CD14-positive monocyte (primary cell): Measurements from ENCODE around the gene PAX6. TPM values are rescaled to one million over a fixed set of nuclear protein-coding genes. Genes with fewer than 3 reads are reported as not detected.

Experiments
- DNase-seq, 3 donors: peaks; one replicate each; pipeline ENCODE4 v3.0.0-alpha.2; 2011 to 2022
- H2AFZ ChIP-seq: 2 replicates; pipeline ENCODE4 v1.6.0; 2012; ENCODE audit warnings: mild to moderate bottlenecking, low read depth, low read length, inconsistent platforms; ENCODE audit not compliant: insufficient read depth, poor library complexity, severe bottlenecking
- H3K27ac ChIP-seq, 2 donors: 1 replicate in 1 of 2; 2 replicates in 1 of 2; pipeline ENCODE4 v1.5.1; 2012 to 2013; ENCODE audit warnings: low read length in 2 of 2, control low read depth in 1 of 2, inconsistent platforms in 1 of 2, low read depth in 1 of 2, mild to moderate bottlenecking in 1 of 2
- H3K27me3 ChIP-seq, 2 donors: one replicate each; pipeline versions ENCODE4 v1.6.0 to v1.6.1; 2011 to 2013; ENCODE audit warnings: low read length in 2 of 2; ENCODE audit not compliant: control insufficient read depth in 2 of 2, insufficient read depth in 2 of 2
- H3K36me3 ChIP-seq, 2 donors: replicated peaks in 1 of 2; 1 replicate in 1 of 2; 2 replicates in 1 of 2; pipeline versions ENCODE4 v1.5.1 to v1.6.1; 2012 to 2013; ENCODE audit warnings: low read length in 2 of 2, control low read depth in 1 of 2, inconsistent platforms in 1 of 2, mild to moderate bottlenecking in 1 of 2; ENCODE audit not compliant: insufficient read depth in 2 of 2, control insufficient read depth in 1 of 2
- H3K4me1 ChIP-seq, 2 donors: 1 replicate in 1 of 2; 2 replicates in 1 of 2; pipeline versions ENCODE4 v1.5.1 to v1.6.1; 2012 to 2013; ENCODE audit warnings: low read length in 2 of 2, control low read depth in 1 of 2, inconsistent platforms in 1 of 2, mild to moderate bottlenecking in 1 of 2, moderate library complexity in 1 of 2; ENCODE audit not compliant: insufficient read depth in 2 of 2, control insufficient read depth in 1 of 2
- H3K4me2 ChIP-seq: replicated peaks from 2 replicates; pipeline ENCODE3; 2012; ENCODE audit warnings: low read length, moderate library complexity, mild to moderate bottlenecking; ENCODE audit not compliant: poor library complexity, severe bottlenecking; ENCODE audit errors: extremely low read depth
- H3K4me3 ChIP-seq, 3 experiments: fragments of 200-600 bp in 1 of 3; sonication (generic) in 1 of 3; replicated peaks in 1 of 3; 1 replicate in 2 of 3; 2 replicates in 1 of 3; pipeline ENCODE4 v1.5.1; 2011 to 2013; ENCODE audit warnings: low read length in 3 of 3, mild to moderate bottlenecking in 3 of 3, control low read depth in 2 of 3, low read depth in 2 of 3, inconsistent platforms in 1 of 3, moderate library complexity in 1 of 3
- H3K79me2 ChIP-seq: 2 replicates; pipeline ENCODE4 v1.6.0; 2012; ENCODE audit warnings: mild to moderate bottlenecking, control low read depth, inconsistent platforms, low read length, moderate library complexity; ENCODE audit not compliant: insufficient read depth
- H3K9ac ChIP-seq: 2 replicates; pipeline ENCODE4 v1.6.0; 2017; ENCODE audit warnings: low read length, mild to moderate bottlenecking; ENCODE audit not compliant: insufficient read depth, poor library complexity, severe bottlenecking
- H3K9me3 ChIP-seq, 2 donors: replicated peaks in 1 of 2; 1 replicate in 1 of 2; 2 replicates in 1 of 2; pipeline versions ENCODE4 v1.5.1 to v1.6.1; 2012 to 2013; ENCODE audit warnings: low read length in 2 of 2, control low read depth in 1 of 2; ENCODE audit not compliant: control insufficient read depth in 1 of 2, insufficient read depth in 1 of 2
- H4K20me1 ChIP-seq: 2 replicates; pipeline ENCODE4 v1.6.0; 2012; ENCODE audit warnings: mild to moderate bottlenecking, low read length, control low read depth, moderate library complexity; ENCODE audit not compliant: insufficient read depth
- H3K27ac Mint-ChIP-seq, 7 donors: one replicate each; pipeline ENCODE4 v1.8.0; 2020; ENCODE audit warnings: mild to moderate bottlenecking in 7 of 7, mixed read lengths in 7 of 7, moderate library complexity in 6 of 7, inconsistent platforms in 2 of 7
- H3K27me3 Mint-ChIP-seq, 3 donors: one replicate each; pipeline ENCODE4 v1.8.0; 2021 to 2022; ENCODE audit warnings: low read depth in 3 of 3, mild to moderate bottlenecking in 3 of 3, mixed read lengths in 3 of 3, moderate library complexity in 3 of 3, inconsistent platforms in 1 of 3
- H3K36me3 Mint-ChIP-seq, 2 donors: one replicate each; pipeline ENCODE4 v1.8.0; 2020; ENCODE audit warnings: mixed read lengths in 2 of 2, inconsistent platforms in 1 of 2, mild to moderate bottlenecking in 1 of 2
- H3K4me1 Mint-ChIP-seq: one replicate; pipeline ENCODE4 v1.8.0; 2020; ENCODE audit warnings: mild to moderate bottlenecking, mixed read lengths
- H3K4me3 Mint-ChIP-seq, 2 donors: one replicate each; pipeline ENCODE4 v1.8.0; 2020; ENCODE audit warnings: mild to moderate bottlenecking in 2 of 2, mixed read lengths in 2 of 2, moderate library complexity in 1 of 2
- H3K9me3 Mint-ChIP-seq, 7 donors: one replicate each; pipeline ENCODE4 v1.8.0; 2020 to 2022; ENCODE audit warnings: mixed read lengths in 7 of 7, mild to moderate bottlenecking in 6 of 7, moderate library complexity in 6 of 7, inconsistent platforms in 2 of 7
- CTCF ChIP-seq: fragments of 200-600 bp; IDR thresholded peaks from one replicate; pipeline ENCODE4 v1.8.0; 2022; ENCODE audit warnings: antibody characterized with exemption, mild to moderate bottlenecking
- WGBS: methylation state at CpG from one replicate; pipeline ENCODE4 v1.1.5; 2013; ENCODE audit warnings: missing lambda C conversion rate; ENCODE audit not compliant: insufficient coverage; 5-methylcytosine and 5-hydroxymethylcytosine counted together
- intact Hi-C, 2 donors: fragments of 100-400 bp; cut with micrococcal nuclease; formaldehyde crosslinking; loops; one replicate each; pipeline versions ENCODE4 v1.15.0 to v1.15.1; 2023
- polyA plus RNA-seq, 3 donors: library from polyadenylated mRNA; depleted of rRNA in 1 of 3; unstranded in 2 of 3; stranded (reverse) in 1 of 3; fragments of 300-500 nt in 2 of 3; fragments of >200 nt in 1 of 3; fragmentation: Illumina TruSeq in 2 of 3; gene quantifications; 1 replicate in 2 of 3; 2 replicates in 1 of 3; pipeline ENCODE4 v1.2.3, GENCODE V29; 2012 to 2021

The PAX6 gene
- polyA plus RNA-seq, 3 donors, result not detected

DNA sequence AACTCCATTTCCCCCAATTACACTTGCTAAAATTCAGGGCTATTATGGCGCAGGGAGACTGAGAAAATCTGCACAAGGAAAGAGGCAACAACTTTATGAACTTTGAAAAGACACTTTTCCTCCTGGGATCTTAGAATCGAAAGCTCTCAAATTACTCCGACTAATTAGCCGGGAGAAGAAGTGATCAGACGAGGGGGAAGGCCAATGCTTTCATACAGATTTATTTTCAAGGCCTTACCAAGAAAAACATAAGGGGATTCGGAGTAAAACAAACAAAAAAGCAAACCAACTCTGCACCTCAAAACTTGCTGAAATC lies 1.6 kb downstream of the PAX6 start:
- intact Hi-C loops, result no loop called here
- no CpG with 5 or more reads among the region's 6 CpGs for WGBS
- H3K27ac ChIP-seq, result no peak overlapping the region
- H3K4me1 ChIP-seq, result peaks cover 43 to 62% of the 10 kb centered on the region in 2 donors
- Mint-ChIP-seq H3K4me3 (peak overlapping the region; percentile 42 to 91), H3K4me1 (peaks cover 45% of the 10 kb centered on the region), H3K27me3 (peaks cover 90 to 100% (median 96%) of the 10 kb centered on the region in 3 donors), H3K36me3 (peaks cover 18 to 38% of the 10 kb centered on the region in 2 donors), H3K9me3 (peaks cover 17 to 68% (median 56%) of the 10 kb centered on the region in 7 donors), H3K27ac (peak overlapping the region in 1 of 7 donors; percentile 57)
- DNase-seq, result no peak
- peak overlapping the region in 1 of 3 experiments; percentile 72 for H3K4me3 ChIP-seq
- no peak for TF ChIP-seq CTCF
- peak overlapping the region; percentile 81 for H3K4me2 ChIP-seq
- peaks cover 79 to 100% of the 10 kb centered on the region in 2 donors for H3K27me3 ChIP-seq
- H4K20me1 ChIP-seq, result no peaks in the 10 kb centered on the region
- H3K79me2 ChIP-seq, result no peaks in the 10 kb centered on the region
- H2AFZ ChIP-seq, result peak overlapping the region; percentile 68
- H3K9ac ChIP-seq, result no peak overlapping the region
- peaks cover 26 to 87% of the 10 kb centered on the region in 2 donors for H3K9me3 ChIP-seq
- H3K36me3 ChIP-seq, result no peaks in the 10 kb centered on the region

GRCh38 chr11:31808721-31809540 lies 2.2 kb downstream of the PAX6 start:
- H3K4me1 ChIP-seq, result peaks cover 48 to 67% of the 10 kb centered on the region in 2 donors
- intact Hi-C loops, result no loop called here
- peaks cover 91 to 100% (median 97%) of the 10 kb centered on the region in 3 donors for H3K27me3 Mint-ChIP-seq
- H3K9me3 Mint-ChIP-seq, result peaks cover 20 to 69% (median 59%) of the 10 kb centered on the region in 7 donors
- peaks cover 51% of the 10 kb centered on the region for H3K4me1 Mint-ChIP-seq
- H3K36me3 Mint-ChIP-seq, result peaks cover 22 to 40% of the 10 kb centered on the region in 2 donors
- no peak for DNase-seq
- H3K9ac ChIP-seq, result no peak overlapping the region
- 2% methylated on average over 10 of the region's 21 CpGs for WGBS
- no peak overlapping the region for H2AFZ ChIP-seq
- H3K79me2 ChIP-seq, result no peaks in the 10 kb centered on the region
- H3K27ac ChIP-seq, result no peak overlapping the region
- no peaks in the 10 kb centered on the region for H4K20me1 ChIP-seq
- no peak for TF ChIP-seq CTCF
- H3K27me3 ChIP-seq, result peaks cover 79 to 100% of the 10 kb centered on the region in 2 donors
- peaks cover 32 to 88% of the 10 kb centered on the region in 2 donors for H3K9me3 ChIP-seq
- peak overlapping the region; percentile 81 for H3K4me2 ChIP-seq
- peak overlapping the region in 1 of 3 experiments; percentile 72 for H3K4me3 ChIP-seq
- H3K4me3 Mint-ChIP-seq, result peak overlapping the region in 1 of 2 donors; percentile 91
- peak overlapping the region in 1 of 7 donors; percentile 45 for H3K27ac Mint-ChIP-seq
- H3K36me3 ChIP-seq, result no peaks in the 10 kb centered on the region
